Raji (cell line): ENCODE results near the gene ZSWIM3.

Experiments used
- POLR2A ChIP-seq: IDR thresholded peaks from 2 replicates; pipeline ENCODE4 v1.6.1; 2011; ENCODE audit warnings: low read depth, low read length, control low read depth; ENCODE audit not compliant: insufficient read depth

Gene ZSWIM3

GRCh38 chr20:45904583-45905504, 47.4 kb downstream of the ZSWIM3 start:
- no peak for TF ChIP-seq POLR2A

- no peak for TF ChIP-seq POLR2A
Measured at GRCh38 chr20:45905505-45906079, 48.2 kb downstream of the ZSWIM3 start.

GRCh38 chr20:45907219-45907948, 50.0 kb downstream of the ZSWIM3 start:
- TF ChIP-seq POLR2A = no peak

- TF ChIP-seq POLR2A = no peak
Measured at GRCh38 chr20:45908084-45908483, 50.7 kb downstream of the ZSWIM3 start.

GRCh38 chr20:45909336-45909808, 52.0 kb downstream of the ZSWIM3 start:
- no peak for TF ChIP-seq POLR2A

- no peak for TF ChIP-seq POLR2A
Measured at GRCh38 chr20:45909817-45910669, 52.6 kb downstream of the ZSWIM3 start.

GRCh38 chr20:45910670-45911485, 53.5 kb downstream of the ZSWIM3 start:
- TF ChIP-seq POLR2A = no peak; the same call in 1 of the 2 replicates

- TF ChIP-seq POLR2A = no peak
Measured at GRCh38 chr20:45911486-45912343, 54.3 kb downstream of the ZSWIM3 start, which contains the start of gene PLTP. TSS of gene PLTP (minus strand) at chr20:45912155. CDS start at chr20:45911452, 703 bp downstream.

- no peak for TF ChIP-seq POLR2A
Measured at GRCh38 chr20:45912344-45912682, 54.9 kb downstream of the ZSWIM3 start.

GRCh38 chr20:45913116-45913515, 55.7 kb downstream of the ZSWIM3 start:
- no peak for TF ChIP-seq POLR2A

GRCh38 chr20:45917790-45918141, 60.4 kb downstream of the ZSWIM3 start:
- TF ChIP-seq POLR2A = no peak

- no peak for TF ChIP-seq POLR2A
Measured at GRCh38 chr20:45918182-45918737, 60.8 kb downstream of the ZSWIM3 start.
